GM19328 (cell line): ENCODE measurements around the gene STOX1.
"Not testable (repeated sequence)": the region's sequence is repeated elsewhere in the genome, so short reads cannot be mapped to it uniquely, and the experiment has no call there.

Source experiments
- ATAC-seq: cut with Tn5 transposase; IDR thresholded peaks from one replicate; pipeline ENCODE4 v1.9.1; 2021; ENCODE audit warnings: mild to moderate bottlenecking, moderate library complexity; ENCODE audit not compliant: unreplicated experiment

STOX1 gene, protein sequence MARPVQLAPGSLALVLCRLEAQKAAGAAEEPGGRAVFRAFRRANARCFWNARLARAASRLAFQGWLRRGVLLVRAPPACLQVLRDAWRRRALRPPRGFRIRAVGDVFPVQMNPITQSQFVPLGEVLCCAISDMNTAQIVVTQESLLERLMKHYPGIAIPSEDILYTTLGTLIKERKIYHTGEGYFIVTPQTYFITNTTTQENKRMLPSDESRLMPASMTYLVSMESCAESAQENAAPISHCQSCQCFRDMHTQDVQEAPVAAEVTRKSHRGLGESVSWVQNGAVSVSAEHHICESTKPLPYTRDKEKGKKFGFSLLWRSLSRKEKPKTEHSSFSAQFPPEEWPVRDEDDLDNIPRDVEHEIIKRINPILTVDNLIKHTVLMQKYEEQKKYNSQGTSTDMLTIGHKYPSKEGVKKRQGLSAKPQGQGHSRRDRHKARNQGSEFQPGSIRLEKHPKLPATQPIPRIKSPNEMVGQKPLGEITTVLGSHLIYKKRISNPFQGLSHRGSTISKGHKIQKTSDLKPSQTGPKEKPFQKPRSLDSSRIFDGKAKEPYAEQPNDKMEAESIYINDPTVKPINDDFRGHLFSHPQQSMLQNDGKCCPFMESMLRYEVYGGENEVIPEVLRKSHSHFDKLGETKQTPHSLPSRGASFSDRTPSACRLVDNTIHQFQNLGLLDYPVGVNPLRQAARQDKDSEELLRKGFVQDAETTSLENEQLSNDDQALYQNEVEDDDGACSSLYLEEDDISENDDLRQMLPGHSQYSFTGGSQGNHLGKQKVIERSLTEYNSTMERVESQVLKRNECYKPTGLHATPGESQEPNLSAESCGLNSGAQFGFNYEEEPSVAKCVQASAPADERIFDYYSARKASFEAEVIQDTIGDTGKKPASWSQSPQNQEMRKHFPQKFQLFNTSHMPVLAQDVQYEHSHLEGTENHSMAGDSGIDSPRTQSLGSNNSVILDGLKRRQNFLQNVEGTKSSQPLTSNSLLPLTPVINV

GRCh38 chr10:68826764-68827591, at the start of gene STOX1:
Gene STOX1, plus strand, starts transcription at chr10:68827531. Its CDS starts 93 bp downstream, at chr10:68827624.
- ATAC-seq, result peak; percentile 54

DNA sequence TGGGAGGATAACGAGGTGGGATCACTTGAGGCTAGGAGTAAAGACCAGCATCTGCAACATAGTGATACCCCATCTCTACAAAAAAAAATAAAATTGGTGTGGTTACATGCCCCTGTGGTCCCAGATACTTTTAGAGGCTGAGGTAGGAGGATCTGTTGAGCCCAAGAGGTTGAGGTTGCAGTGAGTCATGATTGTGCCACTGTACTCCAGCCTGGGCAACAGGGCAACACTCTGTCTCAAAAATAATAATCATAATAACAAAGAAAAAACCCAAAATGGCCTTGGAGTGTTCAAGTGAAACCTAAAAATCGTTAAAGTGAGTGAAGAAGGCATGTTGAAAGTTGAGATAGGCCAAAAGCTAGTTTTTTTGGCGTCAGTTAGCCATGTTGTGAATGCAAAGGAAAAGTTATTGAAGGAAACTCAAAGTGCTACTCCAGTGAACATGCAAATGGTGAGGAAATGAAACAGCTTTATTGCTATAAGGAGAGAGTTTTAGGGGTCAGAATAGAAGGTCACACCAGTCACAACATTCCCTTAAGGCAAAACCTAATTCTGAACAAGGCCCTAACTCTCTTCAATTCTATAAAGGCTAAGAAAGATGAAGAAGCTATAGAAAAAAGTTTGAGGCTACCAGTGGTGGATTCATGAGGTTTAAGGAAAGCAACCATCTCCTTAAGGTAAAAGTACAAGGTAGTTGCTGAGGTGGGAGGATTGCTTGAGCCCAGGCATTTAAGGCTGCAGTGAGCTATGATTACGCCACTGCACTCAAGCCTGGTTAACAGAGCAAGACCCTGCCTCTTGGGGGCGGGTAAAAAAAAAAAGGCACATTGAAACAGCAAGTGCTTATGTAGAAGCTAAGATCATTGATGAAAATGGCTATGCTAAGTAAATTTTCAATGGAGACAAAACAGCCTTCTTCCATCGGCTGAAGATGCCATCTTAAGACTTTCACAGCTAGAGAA, 45.4 kb upstream of the STOX1 start:
- ATAC-seq, result no peak

GRCh38 chr10:68784476-68784875, 42.9 kb upstream of the STOX1 start:
- ATAC-seq, result no peak

DNA sequence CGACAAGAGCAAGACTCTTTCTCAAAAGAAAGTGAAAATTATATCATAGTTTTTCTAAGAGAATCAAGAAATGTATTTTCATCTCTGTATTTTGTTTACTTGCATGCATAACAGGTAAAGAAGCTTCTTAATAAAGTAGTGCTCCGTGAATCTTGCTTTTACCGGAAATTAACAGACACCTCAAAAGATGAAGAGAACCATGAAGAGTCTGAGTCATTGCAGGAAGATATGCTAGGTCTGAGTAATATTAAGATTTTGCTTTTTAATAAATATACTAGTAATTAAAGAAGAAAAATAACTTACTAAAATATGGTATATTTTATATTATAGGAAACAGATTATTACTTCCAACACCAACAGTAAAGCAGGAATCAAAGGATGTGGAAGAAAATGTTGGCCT, 39.5 kb upstream of the STOX1 start:
- no peak for ATAC-seq

DNA sequence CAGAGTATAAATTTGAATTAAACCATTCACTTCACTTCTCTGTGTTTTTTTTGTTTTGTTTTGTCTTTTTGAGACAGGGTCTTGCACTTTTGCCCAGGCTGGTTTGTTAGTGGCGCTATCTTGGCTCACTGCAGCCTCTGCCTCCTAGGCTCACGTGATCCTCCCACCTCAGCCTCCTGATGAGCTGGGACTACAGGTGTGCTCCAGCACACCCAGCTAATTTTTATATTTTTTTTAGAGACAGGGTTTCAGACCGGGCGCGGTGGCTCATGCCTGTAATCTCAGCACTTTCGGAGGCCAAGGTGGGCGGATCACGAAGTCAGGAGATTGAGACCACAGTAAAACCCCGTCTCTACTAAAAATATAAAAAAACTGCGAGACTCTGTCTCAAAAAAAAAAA, 36.9 kb upstream of the STOX1 start:
- ATAC-seq, result no peak

GRCh38 chr10:68792115-68792514, 35.2 kb upstream of the STOX1 start:
- no peak for ATAC-seq

GRCh38 chr10:68795886-68796532, 31.3 kb upstream of the STOX1 start:
- no peak for ATAC-seq

DNA sequence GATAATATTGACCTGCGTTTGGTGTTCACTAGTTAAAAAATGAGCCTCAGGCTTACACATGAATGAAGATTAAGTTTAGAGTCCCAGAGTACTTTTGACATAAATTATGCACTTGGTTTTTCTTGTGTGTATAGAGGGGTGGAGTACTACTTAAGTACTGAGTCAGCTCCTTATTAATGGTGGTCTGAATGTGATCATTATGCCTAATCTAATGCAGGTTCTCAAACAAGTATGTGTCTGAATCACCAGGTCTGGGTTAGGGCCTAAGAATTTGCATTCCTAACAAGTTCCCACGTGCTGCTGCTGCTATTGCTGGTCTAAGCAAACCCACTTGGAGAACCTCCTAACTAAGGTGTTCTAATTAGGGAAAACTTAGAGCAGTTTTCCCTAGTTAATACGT, 30.7 kb upstream of the STOX1 start:
- ATAC-seq, result no peak

DNA sequence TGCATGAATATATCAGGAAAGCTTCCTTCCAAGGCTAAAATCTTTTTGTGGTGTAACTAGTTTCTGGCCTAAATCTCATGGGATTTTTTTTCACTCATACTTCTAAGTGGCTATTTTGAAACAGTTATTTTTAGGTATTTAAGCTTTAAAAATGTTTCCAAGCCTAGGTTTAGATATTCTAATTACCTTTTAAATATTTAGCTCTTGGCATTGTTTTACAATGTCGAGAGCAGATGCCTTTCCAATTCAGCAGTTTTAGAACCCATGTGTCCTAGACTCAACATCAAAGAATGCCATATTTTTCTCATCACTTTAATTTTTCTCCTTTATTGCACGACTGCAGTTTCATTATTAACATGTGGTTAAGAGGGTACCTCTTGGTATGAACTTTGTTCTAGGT, 27.1 kb upstream of the STOX1 start:
- no peak for ATAC-seq

GRCh38 chr10:68804692-68805091, 22.6 kb upstream of the STOX1 start:
- ATAC-seq, result no peak

- not testable (repeated sequence) for ATAC-seq
Measured at GRCh38 chr10:68810830-68811229, 16.5 kb upstream of the STOX1 start.

DNA sequence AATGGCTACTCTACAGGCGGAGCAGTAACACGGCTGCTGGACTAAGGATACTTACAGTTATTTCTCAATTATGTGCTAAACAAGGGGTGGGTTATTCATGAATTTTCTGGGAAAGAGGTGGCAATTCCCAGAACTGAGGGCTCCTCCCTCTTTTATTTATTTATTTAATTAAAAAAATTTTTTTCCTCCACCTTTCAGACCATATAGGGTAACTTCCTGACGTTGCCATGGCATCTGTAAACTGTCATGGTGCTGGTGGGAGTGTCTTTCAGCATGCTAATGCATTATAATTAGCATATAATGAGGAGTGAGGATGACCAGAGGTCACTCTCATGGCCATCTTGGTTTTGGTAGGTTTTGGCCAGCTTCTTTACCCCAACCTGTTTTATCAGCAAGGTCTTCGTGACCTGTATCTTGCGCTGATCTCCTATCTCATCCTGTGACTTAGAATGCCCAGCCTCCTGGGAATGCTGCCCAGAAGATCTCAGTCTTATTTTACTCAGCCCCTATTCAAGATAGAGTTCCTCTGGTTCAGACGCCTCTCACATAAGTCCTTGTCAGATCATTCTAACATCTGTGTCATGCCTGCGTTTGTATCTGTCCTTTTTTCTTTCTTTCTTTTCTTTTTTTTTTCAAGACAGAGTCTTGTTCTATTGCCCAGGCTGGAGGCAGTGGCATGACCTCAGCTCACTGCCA, 15.9 kb upstream of the STOX1 start:
- no peak for ATAC-seq

DNA sequence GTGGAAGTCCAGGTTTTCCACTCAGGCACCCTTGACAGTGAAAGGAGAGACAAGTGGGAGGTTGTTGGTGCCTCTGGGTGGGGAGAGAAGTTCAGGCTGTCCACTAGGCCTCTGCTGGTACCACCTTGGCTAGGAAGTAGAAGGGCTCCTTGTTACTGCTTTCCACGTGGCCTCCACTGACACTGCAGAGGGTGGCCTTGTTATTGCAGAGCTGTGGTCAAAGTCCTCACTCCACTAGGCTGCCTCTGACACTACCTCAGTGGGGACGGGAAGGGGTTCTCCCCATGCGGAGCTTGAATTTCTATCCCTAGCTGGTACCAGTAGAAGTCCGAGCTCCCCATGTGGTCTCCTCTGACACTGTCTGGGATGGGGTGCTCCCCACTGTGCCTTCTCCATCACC, 14.9 kb upstream of the STOX1 start:
- ATAC-seq, result no peak

GRCh38 chr10:68813559-68813958, 13.8 kb upstream of the STOX1 start:
- ATAC-seq, result no peak

GRCh38 chr10:68816796-68817412, 10.4 kb upstream of the STOX1 start:
- no peak for ATAC-seq

GRCh38 chr10:68820359-68820758, 7.0 kb upstream of the STOX1 start:
- not testable (repeated sequence) for ATAC-seq

- not testable (repeated sequence) for ATAC-seq
Measured at GRCh38 chr10:68822626-68823025, 4.7 kb upstream of the STOX1 start.

GRCh38 chr10:68827592-68827959, 245 bp downstream of the STOX1 start:
- ATAC-seq, result peak; percentile 27
